ENCODE data around the gene RPAIN.

The RPAIN gene

DNA sequence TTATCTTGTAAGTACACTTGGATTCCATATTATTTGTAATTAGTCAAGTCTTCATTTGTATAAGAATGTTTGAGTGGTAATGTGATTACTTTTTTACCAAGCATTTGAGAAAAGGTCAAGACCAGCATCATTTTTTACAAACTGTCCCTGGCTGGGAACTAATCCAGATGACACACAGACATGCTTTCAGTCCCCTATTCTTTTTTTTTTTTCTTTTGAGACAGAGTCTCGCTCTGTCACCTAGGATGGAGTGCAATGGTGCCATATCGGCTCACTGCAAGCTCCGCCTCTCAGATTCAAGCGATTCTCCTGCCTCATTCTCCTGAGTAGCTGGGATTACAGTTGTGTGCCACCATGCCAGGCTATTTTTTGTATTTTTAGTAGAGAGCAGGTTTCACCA is 61.5 kb downstream of the RPAIN start:
- TF ChIP-seq CTCF (IDR thresholded peaks at IDR 0.05; ENCODE audit: borderline replicate concordance, insufficient read depth, low read depth, low read length) = no peak
- H3K4me3 ChIP-seq (ENCODE audit: low read depth, low read length) = no peak overlapping the region
